SK-N-MC (cell line): ENCODE data around the gene ART4.

ENCODE experiments used
- DNase-seq: peaks from one replicate; pipeline ENCODE4 v3.0.0-alpha.2; 2011; ENCODE audit warnings: low read depth, low spot score
- H3K27ac ChIP-seq: fragments of 200-600 bp; sonication (generic); 2 replicates; pipeline ENCODE4 v1.5.1; 2016; ENCODE audit warnings: mixed run types
- H3K36me3 ChIP-seq: fragments of 200-600 bp; sonication (generic); 2 replicates; pipeline ENCODE4 v1.6.1; 2017; ENCODE audit warnings: antibody characterized with exemption, low read length, mixed read lengths; ENCODE audit not compliant: insufficient read depth
- H3K4me3 ChIP-seq: fragments of 200-600 bp; sonication (generic); 2 replicates; pipeline ENCODE4 v1.5.1; 2016
- H3K9ac ChIP-seq: fragments of 200-600 bp; sonication (generic); 2 replicates; pipeline ENCODE4 v1.8.0; 2017; ENCODE audit warnings: mixed run types, mixed read lengths; ENCODE audit not compliant: insufficient read length
- H3K9me3 ChIP-seq: fragments of 200-600 bp; sonication (generic); 2 replicates; pipeline ENCODE4 v1.6.1; 2017; ENCODE audit warnings: low read depth, mild to moderate bottlenecking, antibody characterized with exemption, low read length, moderate library complexity, mixed read lengths
- EZH2 ChIP-seq: fragments of 200-600 bp; sonication (generic); IDR thresholded peaks from one replicate; pipeline ENCODE4 v1.6.1; 2017; ENCODE audit warnings: antibody characterized with exemption
- FOXP2 ChIP-seq: optimal IDR thresholded peaks from 2 replicates; pipeline ENCODE3; 2011; ENCODE audit warnings: mild to moderate bottlenecking, moderate library complexity; ENCODE audit not compliant: insufficient read depth; ENCODE audit errors: extremely low read length, control extremely low read depth
- POLR2AphosphoS5 ChIP-seq: IDR thresholded peaks from 2 replicates; pipeline ENCODE4 v1.6.1; 2012; ENCODE audit warnings: mild to moderate bottlenecking, low read depth, low read length, borderline replicate concordance

ART4 gene

GRCh38 chr12:14843425-14843887 is at the start of gene ART4:
Gene ART4 (minus strand): TSS chr12:14843526. CDS start chr12:14843113, 413 bp downstream.
- H3K9me3 ChIP-seq, result no peaks in the 10 kb centered on the region
- no peak within 1 kb of the TSS for H3K27ac ChIP-seq
- DNase-seq, result no peak
- H3K36me3 ChIP-seq, result no peaks in the 10 kb centered on the region
- H3K4me3 ChIP-seq, result no peak within 1 kb of the TSS
- H3K9ac ChIP-seq, result no peak within 1 kb of the TSS
- no peak for TF ChIP-seq EZH2
- TF ChIP-seq POLR2AphosphoS5, result no peak
- TF ChIP-seq FOXP2, result no peak

- TF ChIP-seq FOXP2 (no peak), POLR2AphosphoS5 (no peak), EZH2 (no peak)
- DNase-seq, result no peak
- Histone ChIP-seq H3K4me3 (peak overlapping the region; percentile 11; the same call in 1 of the 2 replicates), H3K27ac (peak overlapping the region; percentile 74), H3K9ac (no peak overlapping the region), H3K9me3 (no peaks in the 10 kb centered on the region), H3K36me3 (no peaks in the 10 kb centered on the region)
Observed at GRCh38 chr12:14892726-14893505, 49.6 kb upstream of the ART4 start.

GRCh38 chr12:14890701-14891100 is 47.4 kb upstream of the ART4 start:
- TF ChIP-seq EZH2 (no peak), FOXP2 (no peak)
- H3K9me3 ChIP-seq, result no peaks in the 10 kb centered on the region
- no peaks in the 10 kb centered on the region for H3K36me3 ChIP-seq
- DNase-seq, result no peak
- H3K27ac ChIP-seq, result no peak overlapping the region
- H3K9ac ChIP-seq, result no peak overlapping the region
- no peak overlapping the region for H3K4me3 ChIP-seq

- Histone ChIP-seq H3K36me3 (no peaks in the 10 kb centered on the region), H3K9me3 (no peaks in the 10 kb centered on the region), H3K4me3 (no peak overlapping the region), H3K27ac (no peak overlapping the region), H3K9ac (no peak overlapping the region)
- TF ChIP-seq EZH2 (no peak), POLR2AphosphoS5 (no peak), FOXP2 (no peak)
- no peak for DNase-seq
Observed at GRCh38 chr12:14886271-14886670, 42.9 kb upstream of the ART4 start.

- Histone ChIP-seq H3K4me3 (peak within 1 kb of the TSS; percentile 73), H3K27ac (peak within 1 kb of the TSS; percentile 78; the same call in 1 of the 2 replicates), H3K9me3 (no peaks in the 10 kb centered on the region), H3K9ac (peak within 1 kb of the TSS; percentile 44), H3K36me3 (no peaks in the 10 kb centered on the region; the same call in 1 of the 2 replicates)
- TF ChIP-seq EZH2 (no peak), POLR2AphosphoS5 (no peak), FOXP2 (no peak)
- no peak for DNase-seq
Observed at GRCh38 chr12:14885718-14886221, 42.4 kb upstream of the ART4 start, which contains the start of gene MGP. Gene MGP (minus strand): TSS chr12:14885854. CDS start chr12:14885791, 63 bp downstream.

- TF ChIP-seq FOXP2 (no peak), POLR2AphosphoS5 (no peak), EZH2 (no peak)
- Histone ChIP-seq H3K9me3 (no peaks in the 10 kb centered on the region), H3K27ac (peak overlapping the region; percentile 78), H3K36me3 (peaks cover 3% of the 10 kb centered on the region; the same call in 1 of the 2 replicates), H3K9ac (peak overlapping the region; percentile 44), H3K4me3 (peak overlapping the region; percentile 73)
- DNase-seq, result peak; percentile 65
Observed at GRCh38 chr12:14884458-14884878, 41.1 kb upstream of the ART4 start.

GRCh38 chr12:14883686-14884085 is 40.4 kb upstream of the ART4 start:
- Histone ChIP-seq H3K9ac (peak overlapping the region; percentile 44), H3K36me3 (peaks cover 3% of the 10 kb centered on the region; the same call in 1 of the 2 replicates), H3K4me3 (peak overlapping the region; percentile 73), H3K9me3 (no peaks in the 10 kb centered on the region), H3K27ac (peak overlapping the region; percentile 78)
- DNase-seq, result no peak
- TF ChIP-seq POLR2AphosphoS5 (no peak), FOXP2 (no peak), EZH2 (no peak)

- Histone ChIP-seq H3K36me3 (peaks cover 3% of the 10 kb centered on the region; the same call in 1 of the 2 replicates), H3K9ac (no peak overlapping the region), H3K9me3 (no peaks in the 10 kb centered on the region), H3K27ac (peak overlapping the region; percentile 34; the same call in 1 of the 2 replicates), H3K4me3 (peak overlapping the region; percentile 24; the same call in 1 of the 2 replicates)
- TF ChIP-seq POLR2AphosphoS5 (no peak), FOXP2 (no peak), EZH2 (no peak)
- DNase-seq, result no peak
Observed at GRCh38 chr12:14880890-14881453, 37.6 kb upstream of the ART4 start.
